HG03064 (cell line): ENCODE results near the gene KCTD12.

Experiments used
- ATAC-seq: cut with Tn5 transposase; IDR thresholded peaks from one replicate; pipeline ENCODE4 v1.9.1; 2021; ENCODE audit warnings: low read depth; ENCODE audit not compliant: unreplicated experiment

Gene KCTD12

GRCh38 chr13:76861859-76862258, 24.3 kb downstream of the KCTD12 start:
- ATAC-seq, result no peak

- ATAC-seq, result no peak
These were observed 25.5 kb downstream of the KCTD12 start for GRCh38 chr13:76860706-76861105.

GRCh38 chr13:76854894-76855293, 31.3 kb downstream of the KCTD12 start:
- no peak for ATAC-seq

- no peak for ATAC-seq
These were observed 32.1 kb downstream of the KCTD12 start for GRCh38 chr13:76853921-76854608.

- no peak for ATAC-seq
These were observed 32.7 kb downstream of the KCTD12 start for GRCh38 chr13:76853481-76853880.

- no peak for ATAC-seq
These were observed 33.2 kb downstream of the KCTD12 start for GRCh38 chr13:76852986-76853385.

- ATAC-seq, result no peak
These were observed 34.2 kb downstream of the KCTD12 start for GRCh38 chr13:76851961-76852360.

GRCh38 chr13:76849493-76849892, 36.7 kb downstream of the KCTD12 start:
- no peak for ATAC-seq

GRCh38 chr13:76848596-76848995, 37.6 kb downstream of the KCTD12 start:
- ATAC-seq, result no peak

GRCh38 chr13:76846363-76846762, 39.8 kb downstream of the KCTD12 start:
- ATAC-seq, result no peak

- no peak for ATAC-seq
These were observed 40.3 kb downstream of the KCTD12 start for GRCh38 chr13:76845865-76846264.

- ATAC-seq, result no peak
These were observed 40.8 kb downstream of the KCTD12 start for GRCh38 chr13:76845367-76845766.

GRCh38 chr13:76837801-76838200, 48.4 kb downstream of the KCTD12 start:
- ATAC-seq, result no peak

GRCh38 chr13:76836311-76836710, 49.9 kb downstream of the KCTD12 start:
- no peak for ATAC-seq

- ATAC-seq, result no peak
These were observed 52.7 kb downstream of the KCTD12 start for GRCh38 chr13:76833441-76833954.

- ATAC-seq, result no peak
These were observed 53.8 kb downstream of the KCTD12 start for GRCh38 chr13:76832258-76832988.

- no peak for ATAC-seq
These were observed 55.4 kb downstream of the KCTD12 start for GRCh38 chr13:76830805-76831204.
